Hepatocyte (in vitro differentiated cells): ENCODE results near the gene CITED4. TPM values are rescaled to one million over a fixed set of nuclear protein-coding genes. Genes with fewer than 3 reads are reported as not detected.

Experiments used
- DNase-seq: peaks from one replicate; pipeline ENCODE4 v3.0.0-alpha.2; 2016; ENCODE audit warnings: low spot score
- H2AFZ ChIP-seq: fragments of 200-600 bp; sonication (generic); 2 replicates; pipeline ENCODE4 v1.6.0; 2016; ENCODE audit warnings: antibody characterized with exemption, mild to moderate bottlenecking
- H3K27ac ChIP-seq: fragments of 200-600 bp; sonication (generic); 2 replicates; pipeline ENCODE4 v1.5.1; 2016; ENCODE audit warnings: mild to moderate bottlenecking
- H3K27me3 ChIP-seq: fragments of 200-600 bp; sonication (generic); 2 replicates; pipeline ENCODE4 v1.6.1; 2016
- H3K36me3 ChIP-seq: fragments of 200-600 bp; sonication (generic); replicated peaks from 2 replicates; pipeline ENCODE4 v1.5.1; 2016; ENCODE audit warnings: low read depth; ENCODE audit not compliant: insufficient read depth
- H3K4me1 ChIP-seq: fragments of 200-600 bp; sonication (generic); 2 replicates; pipeline ENCODE4 v1.5.1; 2016; ENCODE audit warnings: mild to moderate bottlenecking, moderate library complexity; ENCODE audit not compliant: insufficient read depth
- H3K4me2 ChIP-seq: fragments of 200-600 bp; sonication (generic); 2 replicates; pipeline ENCODE4 v1.6.0; 2016
- H3K4me3 ChIP-seq: fragments of 200-600 bp; sonication (generic); 2 replicates; pipeline ENCODE4 v1.5.1; 2016; ENCODE audit warnings: mild to moderate bottlenecking
- H3K79me2 ChIP-seq: fragments of 200-600 bp; sonication (generic); 2 replicates; pipeline ENCODE4 v1.6.0; 2017; ENCODE audit warnings: mild to moderate bottlenecking
- H3K9me2 ChIP-seq: fragments of 200-600 bp; sonication (generic); replicated peaks from 2 replicates; pipeline ENCODE4 v1.6.0; 2017; ENCODE audit warnings: mild to moderate bottlenecking; ENCODE audit not compliant: insufficient read depth
- H3K9me3 ChIP-seq: fragments of 200-600 bp; sonication (generic); 2 replicates; pipeline ENCODE4 v1.5.1; 2016; ENCODE audit warnings: low read depth, mild to moderate bottlenecking
- H4K20me1 ChIP-seq: fragments of 200-600 bp; sonication (generic); 2 replicates; pipeline ENCODE4 v1.6.0; 2016; ENCODE audit warnings: mild to moderate bottlenecking; ENCODE audit not compliant: insufficient read depth, poor library complexity, severe bottlenecking
- EZH2 ChIP-seq: fragments of 200-600 bp; sonication (generic); IDR thresholded peaks from 2 replicates; pipeline ENCODE4 v1.6.1; 2016; ENCODE audit warnings: antibody characterized with exemption, mild to moderate bottlenecking, borderline replicate concordance
- EZH2phosphoT487 ChIP-seq: fragments of 200-600 bp; sonication (generic); IDR thresholded peaks from one replicate; pipeline ENCODE4 v1.6.1; 2018; ENCODE audit warnings: antibody characterized with exemption, mild to moderate bottlenecking, low read depth, moderate library complexity; ENCODE audit not compliant: unreplicated experiment, severe bottlenecking
- WGBS: methylation state at CpG from one replicate; pipeline ENCODE4 v1.1.6; 2016; ENCODE audit warnings: low lambda C conversion rate; ENCODE audit errors: missing lambda C conversion rate; 5-methylcytosine and 5-hydroxymethylcytosine counted together
- polyA plus RNA-seq: library from polyadenylated mRNA; unstranded; fragments of >200 nt; fragmentation: Nextera tagmentation; extraction: Ambion mirVana; gene quantifications from 2 replicates; pipeline ENCODE4 v1.2.1, GENCODE V29; 2016
- total RNA-seq: library from RNA; depleted of rRNA; stranded (reverse); fragments of >200 nt; gene quantifications from 2 replicates; pipeline ENCODE4 v1.2.3, GENCODE V29; 2014
- TF ChIP-seq, protein P1 (sequence below): fragments of 200-600 bp; sonication (generic); IDR thresholded peaks from 2 replicates; pipeline ENCODE4 v1.5.1; 2016; ENCODE audit warnings: antibody characterized with exemption, mild to moderate bottlenecking; ENCODE audit not compliant: poor library complexity

Gene CITED4
- total and polyA plus RNA-seq, 2 experiments from 2014 or later, result 6.8 to 29.0 TPM

DNA sequence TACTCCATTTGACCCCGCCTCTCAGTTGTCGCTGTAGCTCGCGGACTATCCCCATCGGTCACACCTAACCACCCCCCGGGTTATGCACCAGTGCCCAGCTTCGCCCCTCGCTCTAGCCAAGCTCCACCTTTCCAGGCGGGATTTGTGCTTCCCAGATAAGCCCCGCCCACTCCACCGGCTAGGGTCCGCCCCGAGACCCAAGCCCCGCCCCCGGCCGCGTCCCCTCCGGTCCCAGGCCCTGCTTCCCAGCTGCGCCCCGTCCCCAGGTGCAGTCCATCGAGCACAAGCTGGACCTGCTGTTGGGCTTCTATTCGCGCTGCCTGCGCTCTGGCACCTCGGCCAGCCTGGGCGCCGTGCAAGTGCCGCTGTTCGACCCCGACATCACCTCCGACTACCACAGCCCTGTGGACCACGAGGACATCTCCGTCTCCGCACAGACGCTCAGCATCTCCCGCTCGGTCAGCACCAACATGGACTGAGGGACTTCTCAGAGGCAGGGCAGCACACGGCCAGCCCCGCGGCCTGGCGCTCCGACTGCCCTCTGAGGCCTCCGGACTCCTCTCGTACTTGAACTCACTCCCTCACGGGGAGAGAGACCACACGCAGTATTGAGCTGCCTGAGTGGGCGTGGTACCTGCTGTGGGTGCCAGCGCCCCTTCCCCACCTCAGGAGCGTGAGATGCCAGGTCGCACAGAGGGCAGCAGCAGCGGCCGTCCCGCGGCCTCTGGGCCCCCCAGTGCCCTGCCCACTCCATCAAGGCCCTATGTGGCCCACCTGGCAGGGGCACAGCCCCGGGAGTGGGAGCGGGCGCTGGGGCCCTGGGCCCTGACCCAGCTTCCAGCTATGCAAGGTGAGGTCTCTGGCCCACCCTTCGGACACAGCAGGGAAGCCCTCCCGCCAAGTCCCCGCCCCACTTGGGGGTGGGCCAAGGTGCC, 23.9 kb downstream of the CITED4 start:
- WGBS, result 97% methylated on average over 45 of the region's 60 CpGs
- TF ChIP-seq EZH2phosphoT487, result no peak
- TF ChIP-seq, protein P1, sequence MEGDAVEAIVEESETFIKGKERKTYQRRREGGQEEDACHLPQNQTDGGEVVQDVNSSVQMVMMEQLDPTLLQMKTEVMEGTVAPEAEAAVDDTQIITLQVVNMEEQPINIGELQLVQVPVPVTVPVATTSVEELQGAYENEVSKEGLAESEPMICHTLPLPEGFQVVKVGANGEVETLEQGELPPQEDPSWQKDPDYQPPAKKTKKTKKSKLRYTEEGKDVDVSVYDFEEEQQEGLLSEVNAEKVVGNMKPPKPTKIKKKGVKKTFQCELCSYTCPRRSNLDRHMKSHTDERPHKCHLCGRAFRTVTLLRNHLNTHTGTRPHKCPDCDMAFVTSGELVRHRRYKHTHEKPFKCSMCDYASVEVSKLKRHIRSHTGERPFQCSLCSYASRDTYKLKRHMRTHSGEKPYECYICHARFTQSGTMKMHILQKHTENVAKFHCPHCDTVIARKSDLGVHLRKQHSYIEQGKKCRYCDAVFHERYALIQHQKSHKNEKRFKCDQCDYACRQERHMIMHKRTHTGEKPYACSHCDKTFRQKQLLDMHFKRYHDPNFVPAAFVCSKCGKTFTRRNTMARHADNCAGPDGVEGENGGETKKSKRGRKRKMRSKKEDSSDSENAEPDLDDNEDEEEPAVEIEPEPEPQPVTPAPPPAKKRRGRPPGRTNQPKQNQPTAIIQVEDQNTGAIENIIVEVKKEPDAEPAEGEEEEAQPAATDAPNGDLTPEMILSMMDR, result no peak
- TF ChIP-seq EZH2, result no peak
- H3K4me1 ChIP-seq, result no peaks in the 10 kb centered on the region
- no peak overlapping the region for H2AFZ ChIP-seq
- no peaks in the 10 kb centered on the region for H3K9me2 ChIP-seq
- H3K27me3 ChIP-seq, result no peaks in the 10 kb centered on the region
- no peak for DNase-seq
- H3K9me3 ChIP-seq, result no peaks in the 10 kb centered on the region
- no peak overlapping the region for H3K4me3 ChIP-seq
- no peak overlapping the region for H3K27ac ChIP-seq
- H4K20me1 ChIP-seq, result no peaks in the 10 kb centered on the region
- no peaks in the 10 kb centered on the region for H3K79me2 ChIP-seq
- H3K36me3 ChIP-seq, result no peaks in the 10 kb centered on the region
- H3K4me2 ChIP-seq, result no peak overlapping the region

DNA sequence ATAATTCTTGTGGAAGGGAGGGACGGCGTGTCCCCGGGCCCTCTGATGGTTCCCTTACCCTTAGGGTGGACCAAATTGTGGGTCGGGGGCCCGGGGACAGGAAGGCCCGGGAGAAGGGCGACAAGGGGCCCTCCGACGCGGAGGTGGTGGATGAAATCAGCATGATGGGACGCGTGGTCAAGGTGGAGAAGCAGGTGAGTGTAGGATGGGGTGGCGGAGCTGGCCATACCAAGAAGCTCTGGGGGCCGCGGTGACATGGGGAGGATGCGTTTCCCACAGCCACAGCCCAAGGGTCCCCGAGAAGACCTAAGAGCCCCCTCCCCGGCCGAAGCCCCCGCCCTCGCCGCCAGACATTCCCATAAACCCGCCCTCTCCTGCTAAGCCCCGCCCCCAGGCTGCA, 24.6 kb downstream of the CITED4 start:
- Histone ChIP-seq H3K79me2 (no peaks in the 10 kb centered on the region), H2AFZ (no peak overlapping the region), H3K4me2 (no peak overlapping the region), H4K20me1 (no peaks in the 10 kb centered on the region), H3K4me3 (no peak overlapping the region), H3K9me3 (no peaks in the 10 kb centered on the region), H3K27ac (no peak overlapping the region), H3K27me3 (no peaks in the 10 kb centered on the region), H3K9me2 (no peaks in the 10 kb centered on the region), H3K4me1 (no peaks in the 10 kb centered on the region), H3K36me3 (no peaks in the 10 kb centered on the region)
- WGBS, result over 99% methylated on average over 16 of the region's 24 CpGs
- TF ChIP-seq, protein P1, result no peak
- TF ChIP-seq EZH2phosphoT487 (no peak), EZH2 (no peak)
- DNase-seq, result no peak

DNA sequence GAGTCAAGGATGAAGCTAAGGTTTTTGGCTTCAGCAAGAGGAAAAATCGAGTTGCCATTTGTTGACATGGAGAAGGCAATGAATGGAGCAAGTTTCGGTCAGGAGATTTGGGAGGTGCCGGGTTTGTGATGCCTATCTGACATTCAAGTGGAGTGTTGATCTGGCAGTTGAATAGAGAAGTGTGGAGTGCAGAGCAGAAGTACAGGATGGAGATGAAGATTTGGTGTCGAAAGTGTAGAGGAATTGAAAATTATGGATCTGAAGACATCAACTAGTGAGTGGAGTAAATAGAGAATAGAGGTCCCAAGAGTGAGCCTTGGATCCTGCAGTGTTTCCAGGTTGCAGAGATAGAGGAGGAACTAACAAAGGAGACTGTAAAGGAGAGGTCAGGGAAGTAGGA, 25.9 kb downstream of the CITED4 start:
- no peak for DNase-seq
- no peaks in the 10 kb centered on the region for H4K20me1 ChIP-seq
- no peaks in the 10 kb centered on the region for H3K36me3 ChIP-seq
- no peaks in the 10 kb centered on the region for H3K79me2 ChIP-seq
- no peaks in the 10 kb centered on the region for H3K9me2 ChIP-seq
- no peak overlapping the region for H3K4me3 ChIP-seq
- WGBS, result 85% methylated on average over 4 of the region's 4 CpGs
- H3K4me2 ChIP-seq, result no peak overlapping the region
- H3K27me3 ChIP-seq, result no peaks in the 10 kb centered on the region
- no peak overlapping the region for H2AFZ ChIP-seq
- H3K4me1 ChIP-seq, result no peaks in the 10 kb centered on the region
- H3K9me3 ChIP-seq, result no peaks in the 10 kb centered on the region
- no peak for TF ChIP-seq EZH2phosphoT487
- TF ChIP-seq, protein P1, result no peak
- TF ChIP-seq EZH2, result no peak
- no peak overlapping the region for H3K27ac ChIP-seq
